GM18511 (cell line): ENCODE measurements around the gene CTDP1.
"Not testable (repeated sequence)": the region's sequence is repeated elsewhere in the genome, so short reads cannot be mapped to it uniquely, and the experiment has no call there.

ENCODE experiments used
- ATAC-seq: cut with Tn5 transposase; IDR thresholded peaks from one replicate; pipeline ENCODE4 v1.9.1; 2021; ENCODE audit warnings: mild to moderate bottlenecking, moderate library complexity; ENCODE audit not compliant: unreplicated experiment

The CTDP1 gene

DNA sequence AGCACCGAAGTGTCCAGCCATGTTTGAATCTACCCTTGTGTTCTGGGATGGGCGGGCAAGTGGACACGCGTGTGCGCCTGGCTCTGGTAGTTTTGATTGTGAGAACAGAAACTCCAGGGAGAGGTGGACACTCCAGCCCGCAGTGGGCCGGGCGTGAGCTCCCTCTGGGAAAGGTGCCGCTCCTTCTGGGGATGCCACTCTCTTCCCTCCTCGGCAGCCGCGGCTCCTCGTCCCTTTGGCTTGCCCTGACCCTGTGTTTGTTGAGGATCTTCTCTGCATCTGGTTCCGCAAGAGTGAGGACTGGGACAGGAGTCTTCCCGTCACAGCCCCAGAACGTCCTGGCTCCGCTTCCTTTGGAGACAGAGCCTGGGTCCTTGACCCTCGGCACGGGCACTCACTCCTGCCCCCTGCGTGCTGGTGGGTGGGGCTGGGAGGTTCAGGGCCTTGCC is 1.3 kb downstream of the CTDP1 start:
- ATAC-seq, result no peak

DNA sequence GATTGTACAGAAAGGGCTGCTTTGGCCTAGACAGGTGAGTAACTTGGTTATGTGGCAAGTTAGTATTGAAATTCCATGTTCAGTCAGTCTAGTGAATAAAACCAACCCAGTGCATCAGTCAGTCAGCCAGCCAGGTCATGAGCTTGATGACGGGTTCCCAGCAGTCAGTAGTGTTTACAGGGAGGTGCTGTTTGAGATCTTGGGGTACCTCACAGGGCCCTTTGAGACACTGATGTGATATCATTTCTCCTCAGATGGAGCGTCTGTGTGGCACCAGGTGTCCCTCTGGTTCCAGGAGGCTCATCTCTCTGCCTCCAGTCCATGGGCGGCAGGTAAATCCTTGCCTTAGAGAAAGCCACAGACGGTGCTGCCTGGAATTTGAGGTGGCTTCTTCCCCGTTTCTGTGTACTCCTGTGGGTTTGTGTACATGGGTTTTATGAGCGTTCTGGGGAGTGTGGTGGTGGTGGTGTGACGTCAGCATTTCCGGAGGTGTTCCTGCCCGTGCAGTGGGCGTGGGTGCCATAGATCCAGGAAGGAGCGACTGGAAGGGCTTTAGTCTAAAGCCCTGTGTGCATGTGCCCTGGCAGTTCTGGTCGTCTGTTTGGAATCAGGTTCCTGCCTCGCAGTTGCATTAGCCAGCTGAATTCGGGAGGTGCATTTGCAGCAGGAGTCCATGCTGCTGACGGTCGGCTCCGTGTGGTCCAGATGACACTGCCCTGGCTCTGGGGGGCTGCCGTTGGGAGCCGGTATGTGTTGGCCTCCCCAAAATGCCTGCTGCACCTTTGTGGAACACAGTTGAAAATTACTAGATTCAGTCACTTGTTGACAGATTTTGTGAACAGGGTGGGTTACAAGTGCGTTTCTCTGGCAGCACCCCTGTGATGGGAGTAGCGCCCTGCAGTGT is 2.1 kb downstream of the CTDP1 start:
- no peak for ATAC-seq

DNA sequence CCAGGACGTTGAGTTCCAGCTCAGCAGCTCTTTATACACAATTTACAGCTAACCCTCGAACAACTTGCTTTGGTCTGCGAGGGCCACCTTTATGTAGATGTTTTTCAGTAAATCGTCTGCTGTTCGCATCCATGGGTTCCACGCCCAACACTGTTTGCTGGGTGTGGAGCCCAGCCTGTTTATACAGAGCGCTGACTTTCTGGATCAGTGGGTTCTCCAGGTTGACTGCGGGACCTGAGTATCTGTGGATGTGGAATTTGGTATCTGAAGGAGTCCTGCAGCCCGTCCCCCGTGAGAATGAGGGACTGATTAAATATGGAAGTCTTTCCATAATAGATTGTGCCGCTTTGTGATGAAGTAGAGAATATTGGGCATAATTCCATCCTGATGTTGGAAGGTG is 2.9 kb downstream of the CTDP1 start:
- no peak for ATAC-seq

DNA sequence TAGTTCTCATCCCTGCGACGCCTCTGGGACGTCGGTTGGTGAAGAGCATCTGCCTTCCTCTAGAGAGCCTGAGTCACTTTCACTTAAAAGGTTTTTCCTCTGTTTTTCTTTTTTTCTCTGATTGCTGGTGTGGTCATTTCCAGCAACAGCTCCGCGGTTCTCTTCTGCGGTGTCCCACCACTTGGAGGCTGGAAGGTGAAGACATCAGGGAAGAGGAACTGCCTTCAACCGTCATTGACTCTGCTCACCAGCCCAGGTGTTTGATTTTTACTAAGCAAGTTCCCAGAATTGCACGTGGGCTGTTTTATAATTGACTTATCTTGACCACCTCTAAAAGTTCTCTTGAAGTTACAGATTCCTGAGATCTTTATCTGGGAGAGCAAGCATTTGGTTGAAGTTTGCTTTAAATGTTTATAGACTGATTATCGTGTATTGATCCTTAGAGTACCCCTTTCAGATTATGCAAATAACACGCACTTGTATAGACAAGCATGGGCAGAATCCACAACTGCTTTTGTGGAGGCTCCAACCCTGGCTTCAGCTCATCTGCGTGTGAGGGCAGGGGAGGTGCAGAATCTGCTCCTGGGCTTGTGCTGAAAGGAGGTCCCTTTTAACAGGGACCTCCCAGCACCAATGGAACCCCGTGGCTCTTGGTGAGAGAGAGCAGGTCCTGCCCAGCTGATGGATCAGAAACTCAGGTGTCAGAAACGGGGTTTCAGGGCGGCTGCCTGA is 3.5 kb downstream of the CTDP1 start:
- ATAC-seq, result no peak

DNA sequence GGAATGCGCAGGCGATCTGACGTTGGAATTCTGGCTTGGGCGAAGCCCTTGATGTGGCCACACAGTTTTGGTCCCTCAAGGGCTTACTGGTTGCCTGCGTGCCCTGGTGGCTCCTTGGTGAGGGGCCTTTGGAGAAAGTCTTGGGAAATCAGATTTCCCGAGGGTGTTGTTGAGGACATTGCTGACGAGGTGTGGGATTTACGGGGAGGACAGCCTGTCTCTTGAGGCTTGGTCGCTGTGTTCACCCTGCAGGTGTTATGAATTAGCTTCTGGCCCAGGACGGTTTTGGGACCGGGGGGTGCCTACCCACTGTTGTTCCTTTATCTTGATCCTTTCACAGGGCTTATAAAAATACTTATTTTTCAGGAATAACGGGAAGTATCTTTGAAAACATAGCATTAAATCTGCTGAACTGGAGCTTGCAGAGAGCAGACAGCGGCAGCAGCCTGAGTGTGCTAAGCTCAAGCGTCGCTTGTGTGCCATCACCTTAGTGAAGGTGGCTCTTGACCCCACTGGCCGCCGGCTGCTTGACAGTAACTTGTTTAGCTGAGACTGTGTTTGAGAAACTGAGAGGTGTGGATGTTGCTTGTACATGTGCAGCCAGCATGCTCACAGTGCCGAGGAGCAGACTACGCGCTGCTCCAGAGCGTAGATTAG is 4.2 kb downstream of the CTDP1 start:
- ATAC-seq, result no peak

DNA sequence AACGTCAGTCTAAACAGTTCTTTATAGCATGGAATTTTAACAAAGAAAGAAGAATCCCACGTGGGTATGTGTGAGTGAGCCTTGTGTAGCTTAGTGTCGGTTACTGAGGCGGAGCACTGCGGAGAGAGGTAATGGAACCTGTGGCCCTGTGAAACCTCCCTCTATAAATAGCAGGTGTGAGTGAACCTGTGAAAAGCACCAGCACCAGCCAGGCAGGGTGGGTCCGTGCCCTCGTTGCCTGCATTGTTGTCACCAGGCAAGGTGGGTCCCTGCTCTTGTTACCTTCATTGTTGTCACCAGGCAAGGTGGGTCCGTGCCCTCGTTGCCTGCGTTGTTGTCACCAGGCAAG is 4.7 kb downstream of the CTDP1 start:
- ATAC-seq, result no peak

DNA sequence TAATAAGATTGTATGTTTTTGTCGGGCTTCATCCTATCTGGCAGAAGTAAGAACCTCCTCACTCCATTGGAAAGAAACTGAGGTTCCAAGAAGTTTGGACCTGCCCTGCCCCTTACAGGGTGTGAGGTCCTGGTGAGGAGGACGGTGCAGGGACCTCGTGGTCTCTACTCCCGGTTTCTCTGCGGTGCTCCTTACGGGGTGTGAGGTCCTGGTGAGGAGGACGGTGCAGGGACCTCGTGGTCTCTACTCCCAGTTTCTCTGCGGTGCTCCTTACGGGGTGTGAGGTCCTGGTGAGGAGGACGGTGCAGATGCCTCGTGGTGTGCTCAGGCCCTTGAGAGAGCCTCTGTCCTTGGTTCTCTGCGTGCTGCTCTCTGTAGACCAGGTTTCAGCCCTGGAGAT is 5.2 kb downstream of the CTDP1 start:
- no peak for ATAC-seq

DNA sequence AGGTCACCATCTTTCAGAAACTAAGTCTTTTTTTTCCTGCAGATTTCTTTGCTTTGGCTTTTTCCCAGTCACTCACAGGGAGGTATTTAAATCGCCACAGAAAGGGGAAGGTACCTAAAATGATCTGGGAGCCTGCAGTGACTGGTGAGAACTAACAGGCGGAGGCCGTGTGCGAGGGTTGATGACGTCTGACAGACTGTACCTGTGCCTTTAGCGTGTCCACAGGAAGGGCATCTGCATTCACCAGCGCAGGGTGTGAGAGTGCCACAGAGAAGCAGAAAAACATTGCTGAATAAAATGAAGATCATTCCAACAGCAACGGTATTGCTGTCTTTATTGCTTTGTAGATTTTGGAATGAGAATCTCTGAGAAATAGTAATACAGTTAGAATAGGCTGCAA is 5.7 kb downstream of the CTDP1 start:
- no peak for ATAC-seq

DNA sequence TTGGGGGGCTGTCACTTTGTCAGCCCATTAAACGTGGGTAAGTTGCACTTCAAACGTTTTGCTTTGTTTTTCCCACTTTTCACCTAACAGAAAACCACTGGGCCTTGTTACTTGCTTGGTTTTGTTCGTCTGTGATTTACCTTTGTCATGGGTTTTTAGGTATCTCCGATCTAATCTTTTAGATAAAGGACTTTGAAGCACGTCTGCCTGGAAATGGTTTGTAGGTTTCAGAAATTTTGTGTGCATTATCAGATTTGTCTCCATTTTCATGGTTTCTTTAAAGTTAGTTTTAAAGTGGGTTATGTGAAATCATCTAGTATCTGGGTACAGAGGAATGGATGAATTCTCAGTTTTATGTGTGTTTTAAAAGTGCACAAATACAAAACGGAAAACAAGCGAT is 6.4 kb downstream of the CTDP1 start:
- ATAC-seq, result no peak

DNA sequence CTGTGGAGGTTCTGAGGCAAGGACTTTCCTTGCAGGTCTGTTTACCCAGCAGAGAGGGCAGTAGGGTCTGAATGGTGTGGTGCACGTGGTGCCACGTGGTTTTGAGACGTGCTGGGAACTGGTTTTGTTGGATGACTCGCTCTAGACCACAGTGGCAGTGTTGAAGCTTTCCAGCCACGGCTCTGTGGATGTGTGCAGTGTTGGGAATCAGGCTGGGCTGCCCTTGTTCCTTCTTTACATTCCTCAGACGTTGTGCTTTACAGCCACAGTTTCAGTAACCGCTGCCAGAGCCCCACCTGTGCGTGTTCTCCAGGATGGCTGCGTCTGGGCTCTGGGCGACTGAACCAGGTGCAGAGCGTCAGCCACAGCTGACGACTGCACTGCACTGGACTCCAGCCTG is 8.2 kb downstream of the CTDP1 start:
- ATAC-seq, result no peak

DNA sequence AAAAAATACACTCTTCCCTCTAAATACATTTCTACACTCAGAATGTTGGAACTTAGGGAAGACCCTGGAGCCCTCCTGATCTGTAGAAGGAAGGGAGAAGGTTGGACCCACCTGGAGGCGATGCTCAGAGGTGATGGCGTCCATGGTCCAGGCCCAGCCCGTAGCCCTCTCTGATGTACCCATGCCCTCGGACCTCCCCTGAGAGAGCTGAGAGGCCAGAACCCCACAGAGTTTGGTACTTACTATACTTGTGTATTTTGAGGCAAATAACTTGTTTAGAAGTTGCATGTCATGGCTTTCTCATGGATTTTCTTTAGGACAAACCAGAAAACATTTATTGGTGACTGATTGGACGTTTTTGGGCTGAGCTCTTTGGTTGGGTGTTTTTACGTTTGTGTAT is 10.5 kb downstream of the CTDP1 start:
- no peak for ATAC-seq

DNA sequence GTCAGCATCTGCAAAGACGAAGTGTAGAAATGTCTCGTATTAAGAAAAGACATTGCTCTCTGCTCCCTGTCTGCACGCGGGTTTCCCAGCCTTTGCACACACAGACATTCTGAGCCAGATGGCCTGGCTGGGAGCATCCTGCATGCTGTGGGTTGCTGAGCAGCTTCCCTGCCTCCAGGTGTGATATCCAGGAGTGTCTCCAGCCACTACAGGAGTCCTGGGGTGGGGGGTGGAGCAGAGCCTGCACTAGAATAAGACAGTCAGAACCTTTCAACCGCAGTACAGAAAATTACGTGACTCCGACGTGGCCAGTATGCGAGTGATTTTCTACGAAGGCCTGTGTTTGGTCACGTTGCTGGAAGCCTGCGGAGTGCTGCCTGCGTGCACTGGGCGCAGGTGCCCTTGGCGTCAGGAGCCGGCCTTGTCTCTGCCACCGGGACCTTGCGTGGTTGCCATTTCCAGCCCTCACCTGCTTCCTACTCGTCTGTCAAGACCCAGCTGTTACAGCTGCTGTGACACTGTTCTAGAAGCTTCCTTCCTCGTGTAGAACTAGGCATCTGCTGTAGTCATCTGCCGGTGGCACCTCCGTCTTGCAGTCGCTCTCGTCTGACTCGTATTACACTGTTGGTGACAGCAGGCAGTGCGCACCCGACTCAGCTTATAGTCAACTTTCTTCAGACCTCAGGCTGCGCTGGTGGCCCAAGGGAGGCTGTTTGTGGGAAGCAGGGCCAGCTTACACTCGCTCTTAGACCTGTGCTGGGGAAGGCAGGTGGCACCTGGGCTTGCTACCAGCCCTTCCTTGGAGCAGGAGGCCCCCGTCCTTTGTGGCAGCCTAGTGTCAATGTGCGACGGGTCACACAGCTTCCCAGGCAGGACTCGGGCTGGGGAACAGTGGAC is 11.2 kb downstream of the CTDP1 start:
- no peak for ATAC-seq

DNA sequence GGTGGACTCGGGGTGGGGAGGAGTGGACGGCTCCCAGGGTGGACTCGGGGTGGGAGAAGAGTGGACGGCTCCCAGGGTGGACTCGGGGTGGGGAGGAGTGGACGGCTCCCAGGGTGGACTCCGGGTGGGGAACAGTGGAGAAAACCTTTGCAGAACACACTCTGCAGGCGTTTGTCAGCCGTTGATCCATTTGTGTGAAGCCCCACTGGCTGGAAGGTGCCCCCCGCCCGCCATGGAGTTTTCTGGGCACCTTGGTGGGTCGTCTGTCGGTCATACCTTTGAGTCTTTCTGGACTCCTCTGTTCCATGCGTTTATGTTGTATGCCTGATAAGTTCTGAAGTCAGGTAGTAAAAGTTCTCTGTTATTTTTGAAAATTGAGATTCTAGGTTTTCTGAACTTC is 12.5 kb downstream of the CTDP1 start:
- ATAC-seq, result no peak

DNA sequence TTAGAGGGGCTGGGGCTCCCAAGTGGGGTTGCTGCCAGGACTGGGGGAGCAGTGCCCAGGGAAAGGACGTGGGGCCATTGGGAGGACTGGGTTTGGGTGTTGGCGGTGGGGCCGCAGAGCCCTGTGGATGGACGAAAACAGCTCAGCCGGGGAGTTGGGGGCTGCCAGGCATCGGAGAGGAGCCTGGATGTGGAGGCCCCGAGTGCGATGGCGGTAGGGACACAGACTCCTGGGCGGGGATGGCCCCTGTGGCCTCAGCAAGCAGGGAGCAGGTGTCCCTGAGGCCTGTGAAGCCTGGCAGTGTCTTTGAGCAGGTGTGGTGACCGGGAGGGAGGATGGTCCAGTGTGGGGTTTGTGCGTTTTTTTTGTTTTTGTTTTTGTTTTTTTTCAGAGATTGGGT is 13.3 kb downstream of the CTDP1 start:
- no peak for ATAC-seq

DNA sequence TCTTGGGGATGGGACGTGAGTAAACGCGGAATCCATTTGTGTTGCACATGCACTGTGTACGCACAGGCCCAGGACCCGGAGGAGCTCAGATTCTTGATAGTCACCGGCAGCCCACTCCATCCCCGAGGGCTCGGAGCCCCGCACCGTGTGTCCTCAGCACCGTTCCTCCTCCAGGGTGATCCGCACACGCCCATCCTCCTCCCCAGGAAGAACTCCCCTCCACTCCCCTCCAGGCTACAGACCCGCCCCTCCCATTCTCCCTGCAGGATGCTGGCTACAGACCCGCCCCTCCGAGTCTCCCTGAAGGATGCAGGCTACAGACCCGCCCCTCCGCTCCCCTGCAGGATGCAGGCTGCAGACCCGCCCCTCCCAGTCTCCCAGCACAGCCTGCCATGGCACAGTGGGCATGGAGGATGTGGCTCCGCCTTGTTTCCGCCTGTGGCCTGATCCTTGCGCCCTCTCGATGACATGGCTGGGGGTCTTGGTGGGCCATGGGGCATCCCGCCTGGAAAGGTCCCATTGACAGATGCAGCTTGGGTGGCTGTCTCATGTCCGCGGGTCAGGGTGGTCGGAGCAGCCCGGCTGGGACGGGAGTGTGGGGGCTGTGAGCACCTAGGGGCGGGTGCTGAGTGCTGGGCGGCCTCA is 14.1 kb downstream of the CTDP1 start:
- ATAC-seq, result no peak

DNA sequence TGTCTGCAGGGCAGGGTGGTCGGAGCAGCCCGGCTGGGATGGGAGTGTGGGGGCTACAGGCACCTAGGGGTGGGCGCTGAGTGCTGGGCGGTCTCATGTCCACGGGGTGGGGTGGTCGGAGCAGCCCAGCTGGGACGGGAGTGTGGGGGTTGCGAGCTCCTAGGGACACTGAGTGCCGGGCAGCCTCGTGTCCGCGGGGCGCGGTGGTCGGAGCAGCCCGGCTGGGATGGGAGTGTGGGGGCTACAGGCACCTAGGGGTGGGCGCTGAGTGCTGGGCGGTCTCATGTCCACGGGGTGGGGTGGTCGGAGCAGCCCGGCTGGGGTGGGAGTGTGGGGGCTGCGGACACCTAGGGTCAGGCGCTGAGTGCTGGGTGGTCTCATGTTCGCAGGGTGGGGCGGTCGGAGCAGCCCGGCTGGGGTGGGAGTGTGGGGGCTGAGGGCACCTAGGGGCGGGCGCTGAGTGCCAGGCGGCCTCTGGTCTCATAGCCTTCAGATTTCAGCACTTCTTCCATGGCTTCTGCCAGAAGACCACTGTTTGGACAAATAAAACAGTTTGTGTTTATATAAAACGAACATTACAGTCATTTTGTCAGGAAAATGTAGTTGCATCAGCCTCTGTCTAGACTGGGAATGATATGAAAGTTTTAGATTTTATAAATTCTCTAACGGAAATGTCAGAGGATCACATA is 14.7 kb downstream of the CTDP1 start:
- not testable (repeated sequence) for ATAC-seq

DNA sequence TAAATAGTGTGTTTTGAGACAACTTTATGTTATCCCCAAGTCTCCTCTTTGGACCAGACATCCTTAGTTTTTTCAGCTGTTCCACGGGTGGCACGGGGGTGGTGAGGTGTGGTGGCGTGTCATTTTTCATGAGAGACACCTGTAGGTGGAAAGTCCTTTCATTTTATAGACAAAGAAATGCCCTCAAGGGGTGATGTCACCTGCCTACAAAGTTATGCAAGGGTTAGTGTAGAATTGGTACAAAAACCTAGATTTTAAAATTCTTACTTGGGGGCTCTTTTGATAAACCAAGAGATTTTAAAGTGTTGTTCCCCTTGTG is 15.3 kb downstream of the CTDP1 start:
- no peak for ATAC-seq

DNA sequence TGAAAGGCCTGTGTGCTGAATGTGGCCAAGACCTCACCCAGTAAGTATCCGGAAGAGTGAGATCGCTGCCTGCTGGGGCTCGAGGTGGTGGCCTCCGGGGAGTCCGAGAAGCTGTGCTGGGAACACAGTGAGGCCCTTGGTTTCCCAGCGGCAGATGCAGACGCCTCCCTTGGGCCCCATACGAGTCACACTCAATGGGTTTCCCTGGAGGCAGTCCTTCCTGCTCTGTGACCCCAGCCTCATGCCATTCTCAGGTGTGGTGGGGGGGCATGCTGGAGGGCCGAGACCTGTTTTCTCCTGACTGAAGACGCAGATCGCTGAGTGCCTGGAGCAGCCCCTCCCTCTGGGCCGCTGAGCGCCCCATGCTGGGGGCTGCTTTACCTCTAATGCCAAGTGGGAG is 15.7 kb downstream of the CTDP1 start:
- no peak for ATAC-seq

DNA sequence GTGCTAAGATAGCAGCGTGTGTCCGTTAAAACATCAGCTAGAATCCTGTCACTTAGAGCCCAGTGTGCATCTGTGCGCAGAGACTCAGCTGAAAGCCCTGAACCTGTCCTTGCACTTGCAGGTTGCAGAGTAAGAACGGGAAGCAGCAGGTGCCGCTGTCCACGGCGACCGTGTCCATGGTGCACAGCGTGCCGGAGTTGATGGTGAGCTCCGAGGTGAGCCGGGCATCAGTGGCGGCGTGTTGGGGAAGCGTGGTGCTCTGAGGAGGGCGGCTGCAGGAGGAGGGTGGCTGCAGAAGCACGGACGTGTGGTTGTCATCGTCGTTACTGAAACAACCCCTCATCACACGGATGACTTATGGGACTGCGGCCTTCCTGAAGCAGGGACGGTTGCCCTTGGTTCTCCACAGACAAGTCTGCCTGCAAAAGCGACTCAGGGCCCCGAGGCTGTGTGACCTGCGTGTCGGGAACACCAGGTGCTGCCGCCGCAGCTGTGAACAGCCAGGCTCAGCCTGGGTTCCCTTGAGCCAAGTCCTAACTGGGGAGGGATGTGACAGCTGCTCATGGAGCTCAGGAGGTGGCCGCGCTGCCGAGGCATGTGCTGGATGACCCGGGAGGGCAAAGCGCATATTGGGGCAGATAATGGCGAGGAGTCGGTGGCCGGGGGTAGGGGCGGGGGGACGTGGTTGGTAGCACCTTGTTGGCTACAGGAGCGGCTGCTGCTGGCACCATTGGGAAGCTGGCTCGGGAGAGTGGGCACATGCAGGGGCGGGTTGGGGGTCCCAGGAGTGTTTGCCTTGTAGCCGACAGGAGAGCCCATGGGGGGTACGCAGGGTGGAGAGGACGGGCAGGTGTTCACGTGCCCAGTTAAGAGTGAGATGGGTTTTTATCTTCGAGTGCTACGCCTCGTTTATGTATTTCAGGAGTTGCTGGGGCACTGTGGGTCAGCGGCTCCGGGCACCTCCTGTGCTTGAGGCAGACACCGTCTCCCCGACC is 16.6 kb downstream of the CTDP1 start:
- ATAC-seq, result no peak
